Lung (tissue), 12 donors: ENCODE data around the gene GLIS2. TPM values are rescaled to one million over a fixed set of nuclear protein-coding genes. Genes with fewer than 3 reads are reported as not detected.

ENCODE experiments used
- ATAC-seq: fragments of 200-7000 bp; cut with Tn5 transposase; one replicate; pipeline ENCODE4 v1.9.1; 2020; ENCODE audit warnings: moderate number of reproducible peaks; ENCODE audit not compliant: insufficient read depth, low FRiP score
- DNase-seq, 3 donors: peaks; one replicate each; pipeline ENCODE4 v3.0.0-alpha.2; 2013 to 2017
- H3K27ac ChIP-seq, 2 donors: one replicate each; pipeline ENCODE4 v1.5.1; 2013; ENCODE audit warnings: mild to moderate bottlenecking in 2 of 2, moderate library complexity in 2 of 2, control low read depth in 1 of 2, inconsistent platforms in 1 of 2, low read depth in 1 of 2, low read length in 1 of 2
- H3K27me3 ChIP-seq, 3 donors: one replicate each; pipeline ENCODE4 v1.5.1; 2013; ENCODE audit warnings: low read length in 2 of 3; ENCODE audit not compliant: control insufficient read depth in 3 of 3, insufficient read depth in 3 of 3
- H3K36me3 ChIP-seq, 4 donors: one replicate each; pipeline ENCODE4 v1.5.1; 2013; ENCODE audit warnings: low read length in 4 of 4, mild to moderate bottlenecking in 1 of 4, moderate library complexity in 1 of 4; ENCODE audit not compliant: control insufficient read depth in 4 of 4, insufficient read depth in 4 of 4
- H3K4me1 ChIP-seq, 5 donors: one replicate each; pipeline ENCODE4 v1.5.1; 2013; ENCODE audit warnings: low read length in 5 of 5, mild to moderate bottlenecking in 2 of 5, moderate library complexity in 1 of 5; ENCODE audit not compliant: control insufficient read depth in 5 of 5, insufficient read depth in 5 of 5
- H3K4me3 ChIP-seq: one replicate; pipeline ENCODE4 v1.5.1; 2013; ENCODE audit warnings: mild to moderate bottlenecking, control low read depth, moderate library complexity
- H3K9ac ChIP-seq, 2 donors: one replicate each; pipeline ENCODE4 v1.5.1; 2013; ENCODE audit warnings: low read length in 2 of 2, control low read depth in 1 of 2; ENCODE audit not compliant: insufficient read depth in 1 of 2
- H3K9me3 ChIP-seq, 4 donors: one replicate each; pipeline ENCODE4 v1.5.1; 2013; ENCODE audit warnings: low read length in 3 of 4, mild to moderate bottlenecking in 1 of 4, moderate library complexity in 1 of 4; ENCODE audit not compliant: control insufficient read depth in 4 of 4, insufficient read depth in 3 of 4
- whole genome bisulfite sequencing, 2 donors: extraction: QIAGEN DNeasy Blood & Tissue Kit; methylation state at CpG; one replicate each; pipeline ENCODE4 v1.1.7; 2013; 5-methylcytosine and 5-hydroxymethylcytosine counted together
- polyA plus RNA-seq, 2 donors: library from polyadenylated mRNA; stranded (reverse); fragments of 200-250 nt; gene quantifications; one replicate each; pipeline ENCODE4 v1.2.1, GENCODE V29; 2013
- total RNA-seq, 2 donors: library from RNA; depleted of rRNA in 1 of 2; stranded (reverse); fragments of >200 nt in 1 of 2; gene quantifications; one replicate each; pipeline ENCODE4 v1.2.1, GENCODE V29; 2014 to 2021
- TF ChIP-seq, protein P1 (sequence below): IDR thresholded peaks from 2 replicates; pipeline ENCODE4 v1.5.1; 2012; ENCODE audit warnings: mild to moderate bottlenecking; ENCODE audit errors: control extremely low read depth, extremely low read depth
- donor health status: control.
- donor health status: control.
- donor health status: Bipolar disorder and iron deficiency.
- donor health status: healthy.
- donor health status: DM: yes; HTN: yes; CAD: no.

Gene GLIS2
- total and polyA plus RNA-seq, 4 donors, result 8.8 to 25.5 (median 14.9) TPM

DNA sequence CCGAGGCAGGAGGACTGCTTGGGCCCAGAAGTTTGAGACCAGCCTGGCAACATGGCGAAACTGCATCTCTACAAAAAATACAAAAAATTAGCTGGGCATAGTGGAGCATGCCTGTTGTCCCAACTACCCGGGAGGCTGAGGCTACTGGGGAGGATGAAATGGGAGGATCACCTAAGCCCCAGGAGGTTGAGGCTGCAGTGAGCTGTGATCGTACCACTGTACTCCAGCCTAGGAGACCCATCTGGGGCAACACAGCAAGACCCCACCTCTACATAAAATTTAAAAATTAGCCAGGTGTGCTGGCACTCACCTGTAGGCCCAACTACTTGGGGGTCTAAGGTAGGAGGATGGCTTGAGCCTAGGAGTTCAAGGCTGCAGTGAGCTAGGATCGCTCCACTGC lies 33.5 kb downstream of the GLIS2 start:
- TF ChIP-seq, protein P1, sequence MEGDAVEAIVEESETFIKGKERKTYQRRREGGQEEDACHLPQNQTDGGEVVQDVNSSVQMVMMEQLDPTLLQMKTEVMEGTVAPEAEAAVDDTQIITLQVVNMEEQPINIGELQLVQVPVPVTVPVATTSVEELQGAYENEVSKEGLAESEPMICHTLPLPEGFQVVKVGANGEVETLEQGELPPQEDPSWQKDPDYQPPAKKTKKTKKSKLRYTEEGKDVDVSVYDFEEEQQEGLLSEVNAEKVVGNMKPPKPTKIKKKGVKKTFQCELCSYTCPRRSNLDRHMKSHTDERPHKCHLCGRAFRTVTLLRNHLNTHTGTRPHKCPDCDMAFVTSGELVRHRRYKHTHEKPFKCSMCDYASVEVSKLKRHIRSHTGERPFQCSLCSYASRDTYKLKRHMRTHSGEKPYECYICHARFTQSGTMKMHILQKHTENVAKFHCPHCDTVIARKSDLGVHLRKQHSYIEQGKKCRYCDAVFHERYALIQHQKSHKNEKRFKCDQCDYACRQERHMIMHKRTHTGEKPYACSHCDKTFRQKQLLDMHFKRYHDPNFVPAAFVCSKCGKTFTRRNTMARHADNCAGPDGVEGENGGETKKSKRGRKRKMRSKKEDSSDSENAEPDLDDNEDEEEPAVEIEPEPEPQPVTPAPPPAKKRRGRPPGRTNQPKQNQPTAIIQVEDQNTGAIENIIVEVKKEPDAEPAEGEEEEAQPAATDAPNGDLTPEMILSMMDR, result no peak
- no peak overlapping the region for H3K27ac ChIP-seq
- 95 to 96% methylated on average over 5 of the region's 5 CpGs for WGBS, 2 donors
- H3K36me3 ChIP-seq, result peaks cover 0 to 2% (median 0%) of the 10 kb centered on the region in 4 donors
- H3K4me3 ChIP-seq, result no peak overlapping the region
- H3K27me3 ChIP-seq, result no peaks in the 10 kb centered on the region
- ATAC-seq (no peak), DNase-seq (no peak)
- H3K9me3 ChIP-seq, result no peaks in the 10 kb centered on the region
- peaks cover 0 to 12% (median 0%) of the 10 kb centered on the region in 5 donors for H3K4me1 ChIP-seq
- H3K9ac ChIP-seq, result no peak overlapping the region

- Histone ChIP-seq H3K36me3 (peaks cover 0 to 9% (median 0%) of the 10 kb centered on the region in 4 donors), H3K27ac (peak overlapping the region; percentile 80 to 88), H3K9ac (no peak overlapping the region), H3K4me1 (peaks cover 0 to 12% (median 0%) of the 10 kb centered on the region in 5 donors), H3K4me3 (peak overlapping the region; percentile 77), H3K9me3 (no peaks in the 10 kb centered on the region), H3K27me3 (no peaks in the 10 kb centered on the region)
- 31 to 33% methylated on average over 24 of the region's 24 CpGs for WGBS, 2 donors
- TF ChIP-seq, protein P1, result no peak
- DNase-seq (no peak), ATAC-seq (no peak)
Measured at GRCh38 chr16:4350365-4350786, 34.5 kb downstream of the GLIS2 start.

GRCh38 chr16:4350787-4351659 lies 35.2 kb downstream of the GLIS2 start, which contains the start of gene PAM16:
PAM16 (minus strand) TSS chr16:4351321; CDS start chr16:4351234, 87 bp downstream.
- DNase-seq (peak; percentile 95 to 97 (median 97)), ATAC-seq (peak; percentile 95)
- peaks cover 0 to 9% (median 0%) of the 10 kb centered on the region in 4 donors for H3K36me3 ChIP-seq
- TF ChIP-seq, protein P1, result no peak
- peak within 1 kb of the TSS; percentile 80 to 88 for H3K27ac ChIP-seq
- peak within 1 kb of the TSS; percentile 77 for H3K4me3 ChIP-seq
- WGBS, 2 donors, result 0% methylated on average over 77 to 81 of the region's 81 CpGs
- no peaks in the 10 kb centered on the region for H3K9me3 ChIP-seq
- H3K27me3 ChIP-seq, result no peaks in the 10 kb centered on the region
- no peak within 1 kb of the TSS for H3K9ac ChIP-seq
- H3K4me1 ChIP-seq, result peaks cover 0 to 12% (median 0%) of the 10 kb centered on the region in 5 donors
